MV-4-11 (cell line): Measurements from ENCODE around the gene NIP7.
"Not testable (repeated sequence)": the region's sequence is repeated elsewhere in the genome, so short reads cannot be mapped to it uniquely, and the experiment has no call there.

Experiments used
- DNase-seq: peaks from one replicate; lab custom pipeline; 2025; lab: John Stamatoyannopoulos, UW

The NIP7 gene

GRCh38 chr16:69345923-69346322 lies 6.4 kb downstream of the NIP7 start:
- DNase-seq: peak; percentile 47

DNA sequence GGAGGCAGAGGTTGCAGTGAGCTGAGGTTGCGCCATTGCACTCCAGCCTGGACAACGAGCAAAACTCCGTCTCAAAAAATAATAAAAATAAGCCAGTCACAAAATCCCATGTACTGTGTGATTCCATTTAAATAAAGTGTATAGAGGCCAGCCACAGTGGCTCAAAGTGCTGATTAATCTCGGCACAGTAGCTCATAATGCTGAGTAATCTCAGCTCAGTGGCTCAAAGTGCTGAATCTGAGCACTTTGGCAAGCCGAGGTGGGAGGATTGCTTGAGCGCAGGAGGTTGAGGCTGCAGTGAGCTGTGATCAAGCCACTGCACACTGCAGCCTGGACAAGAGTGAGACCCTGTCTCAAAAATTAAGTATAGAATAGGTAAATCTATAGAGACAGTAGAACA lies 7.1 kb downstream of the NIP7 start:
- no peak for DNase-seq

GRCh38 chr16:69348222-69348621 lies 8.7 kb downstream of the NIP7 start:
- DNase-seq: no peak

GRCh38 chr16:69349536-69349935 lies 10.0 kb downstream of the NIP7 start:
- no peak for DNase-seq

- no peak for DNase-seq
Observed at GRCh38 chr16:69350536-69351133, 11.1 kb downstream of the NIP7 start.

DNA sequence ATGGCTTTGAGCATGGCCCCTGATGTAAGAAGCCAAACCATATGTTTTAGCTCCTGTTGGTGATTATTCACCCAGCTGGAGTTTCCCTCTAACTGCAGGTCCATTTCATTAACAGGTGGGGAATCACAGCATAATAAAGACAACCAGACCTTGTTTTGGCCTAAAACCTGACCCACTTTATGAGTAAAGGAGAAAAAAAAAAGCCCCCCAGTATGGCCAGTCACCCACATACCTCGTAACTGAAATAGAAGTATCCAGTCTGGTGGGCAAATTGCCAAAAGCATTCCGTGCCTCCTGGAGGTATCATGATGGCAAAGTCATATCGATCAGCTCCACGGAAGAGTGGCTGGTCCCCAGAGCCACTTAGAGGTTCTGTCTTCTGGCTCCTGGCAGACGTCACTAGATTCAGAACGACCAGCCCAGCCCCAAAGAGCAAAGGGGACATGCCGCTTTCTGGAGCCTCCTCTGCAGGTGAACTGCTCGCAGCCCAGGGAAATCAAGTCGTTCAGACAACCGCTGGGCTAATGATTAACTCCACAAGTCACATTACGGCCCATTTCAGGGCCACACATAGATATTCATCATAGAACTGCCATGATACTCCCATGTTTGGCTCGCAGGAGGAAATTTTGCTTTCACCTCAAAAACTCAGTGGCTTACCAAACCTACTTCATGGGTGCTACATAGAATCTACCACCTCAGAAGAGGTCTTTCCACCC lies 11.9 kb downstream of the NIP7 start, which contains the start of gene TMED6:
Gene TMED6, minus strand, starts transcription at position 478 of the 719 bp plus-strand sequence. Its CDS starts 33 bp downstream, at position 445.
- DNase-seq: no peak

DNA sequence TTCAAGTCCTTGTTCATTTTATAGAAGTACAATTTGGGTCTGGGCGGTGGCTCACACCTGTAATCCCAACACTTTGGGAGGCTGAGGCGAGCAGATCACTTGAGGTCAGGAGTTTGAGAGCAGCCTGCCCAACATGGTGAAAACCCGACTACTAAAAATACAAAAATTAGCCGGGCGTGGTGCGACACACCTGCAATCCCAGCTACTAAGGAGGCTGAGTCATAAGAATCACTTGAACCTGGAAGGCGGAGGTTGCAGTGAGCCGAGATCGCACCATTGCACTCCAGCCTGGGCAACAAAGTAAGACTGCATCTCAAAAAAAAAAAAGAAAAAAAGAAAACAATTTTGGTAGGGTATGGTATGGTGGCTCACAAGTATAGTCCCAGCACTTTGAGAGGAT lies 20.5 kb downstream of the NIP7 start:
- DNase-seq: not testable (repeated sequence)

GRCh38 chr16:69363281-69363717 lies 23.7 kb downstream of the NIP7 start:
- DNase-seq: no peak

DNA sequence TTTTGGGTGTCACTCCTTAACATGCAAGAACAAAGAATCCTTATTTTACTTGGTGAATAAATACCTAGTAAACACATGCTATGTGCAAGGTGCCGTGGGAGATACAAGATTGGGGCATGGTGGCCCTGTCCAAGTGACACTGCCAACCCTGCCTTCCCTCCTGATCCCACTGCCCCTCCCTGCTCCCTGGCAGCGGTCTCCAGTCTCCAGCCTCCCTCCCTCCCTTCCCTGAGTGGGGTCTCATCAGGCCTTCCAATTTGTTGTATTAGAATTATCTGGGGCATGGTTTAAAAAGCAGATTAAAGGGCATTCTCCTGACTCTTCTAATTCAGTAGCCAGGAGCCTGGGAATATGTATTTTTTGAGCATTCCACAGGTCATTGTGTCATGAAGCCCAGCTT lies 24.5 kb downstream of the NIP7 start:
- no peak for DNase-seq

DNA sequence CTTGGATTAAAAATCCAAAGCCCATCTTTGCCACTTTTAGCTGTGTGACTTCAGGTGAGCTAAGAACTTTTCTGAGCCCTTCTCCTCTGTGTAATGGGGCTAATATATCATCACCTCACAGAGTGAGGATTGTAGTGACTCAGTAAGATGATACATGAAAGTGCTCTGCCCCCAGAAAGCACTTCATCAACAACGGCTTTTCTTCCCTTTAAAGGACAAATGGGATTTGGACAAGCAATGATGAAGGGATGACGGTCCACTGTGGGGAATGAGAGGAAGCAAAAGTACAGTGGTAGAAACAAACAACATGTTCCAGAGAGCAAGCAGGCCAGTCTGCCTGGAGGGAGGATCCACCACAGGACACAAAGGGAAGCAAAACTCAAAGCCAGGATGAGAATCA lies 26.3 kb downstream of the NIP7 start:
- no peak for DNase-seq

- DNase-seq: no peak
Observed at GRCh38 chr16:69366431-69366830, 26.9 kb downstream of the NIP7 start.

GRCh38 chr16:69367980-69368379 lies 28.4 kb downstream of the NIP7 start:
- peak; percentile 11 for DNase-seq

- no peak for DNase-seq
Observed at GRCh38 chr16:69368866-69369265, 29.3 kb downstream of the NIP7 start.

DNA sequence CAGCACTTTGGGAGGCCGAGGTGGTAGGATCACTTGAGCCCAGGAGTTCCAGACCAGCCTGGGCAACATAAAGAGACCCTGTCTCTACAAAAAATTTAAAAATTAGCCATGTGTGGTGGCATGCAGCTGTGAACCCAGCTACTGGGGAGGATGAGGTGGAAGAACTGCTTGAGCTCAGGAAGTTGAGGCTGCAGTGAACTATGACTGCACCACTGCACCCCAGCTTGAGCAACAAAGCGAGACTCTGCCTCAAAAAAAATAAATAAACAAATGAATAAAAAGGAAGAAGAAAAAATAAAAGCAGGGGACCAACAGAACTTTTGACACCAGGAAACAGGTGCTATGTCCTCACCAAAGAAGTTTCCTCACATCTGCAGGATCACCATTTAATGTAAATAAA lies 32.0 kb downstream of the NIP7 start:
- DNase-seq: no peak

DNA sequence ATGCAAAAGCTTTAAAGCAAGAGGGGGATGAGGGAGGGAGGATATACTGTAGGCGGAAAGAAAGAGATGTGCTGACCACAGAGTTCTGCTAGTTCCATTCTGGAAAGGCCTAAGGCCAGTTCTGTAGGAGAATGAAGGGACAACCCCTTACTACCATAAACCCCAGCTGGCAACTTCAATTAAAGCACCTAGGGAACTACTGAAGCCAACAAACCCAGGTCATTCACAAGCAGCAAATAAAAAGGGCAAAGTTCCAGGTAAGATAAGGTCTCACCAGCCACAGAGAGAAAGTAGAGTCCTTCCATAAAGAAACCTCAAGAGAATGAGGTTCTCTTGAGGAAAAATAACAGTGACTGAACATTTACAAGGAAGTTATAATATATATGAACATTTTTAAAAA lies 33.4 kb downstream of the NIP7 start:
- DNase-seq: no peak

GRCh38 chr16:69376393-69377059 lies 37.0 kb downstream of the NIP7 start:
- no peak for DNase-seq

- DNase-seq: no peak
Observed at GRCh38 chr16:69378036-69378435, 38.5 kb downstream of the NIP7 start.

DNA sequence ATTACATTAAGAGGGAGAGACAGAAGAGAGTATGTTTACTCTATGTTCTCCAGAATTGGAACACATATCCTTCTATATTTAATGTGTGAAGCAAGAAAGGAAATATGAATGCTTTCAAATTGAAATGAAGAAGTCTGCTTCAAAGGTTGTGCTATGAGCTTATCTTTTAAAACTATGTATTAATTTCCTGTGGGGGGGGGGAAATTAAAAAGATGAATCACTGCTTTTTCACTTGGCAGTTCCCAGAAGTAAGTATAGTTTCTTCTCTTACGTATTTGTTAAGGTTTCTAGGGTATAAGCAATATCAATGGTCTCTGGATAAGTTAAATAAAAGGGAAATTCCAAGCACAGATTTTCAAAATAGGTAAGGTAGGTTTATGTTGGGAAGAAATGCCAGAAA lies 39.2 kb downstream of the NIP7 start:
- no peak for DNase-seq

GRCh38 chr16:69381231-69381630 lies 41.7 kb downstream of the NIP7 start:
- DNase-seq: peak; percentile 56

GRCh38 chr16:69382421-69382820 lies 42.8 kb downstream of the NIP7 start:
- DNase-seq: no peak

- DNase-seq: no peak
Observed at GRCh38 chr16:69384974-69385373, 45.4 kb downstream of the NIP7 start.

- DNase-seq: no peak
Observed at GRCh38 chr16:69386596-69386995, 47.0 kb downstream of the NIP7 start.
